Tibial artery (tissue), 4 donors: ENCODE results near the gene PLK5.

Experiments used
- DNase-seq, 2 donors: peaks; one replicate each; pipeline ENCODE4 v3.0.0-alpha.2; 2019
- H3K27ac ChIP-seq, 2 donors: fragments of 200-600 bp; sonication (generic) in 1 of 2; 1 replicate in 1 of 2; 2 replicates in 1 of 2; pipeline ENCODE4 v1.5.1; 2018 to 2019; ENCODE audit warnings: mild to moderate bottlenecking in 1 of 2
- H3K27me3 ChIP-seq, 2 donors: fragments of 200-600 bp; sonication (generic) in 1 of 2; one replicate each; pipeline versions ENCODE4 v1.5.1 to v1.6.0; 2016 to 2019
- H3K36me3 ChIP-seq, 3 donors: fragments of 200-600 bp; sonication (generic) in 2 of 3; one replicate each; pipeline ENCODE4 v1.5.1; 2016 to 2019; ENCODE audit warnings: mild to moderate bottlenecking in 2 of 3
- H3K4me1 ChIP-seq, 4 donors: fragments of 200-600 bp; sonication (generic) in 2 of 4; 1 replicate in 3 of 4; 2 replicates in 1 of 4; pipeline ENCODE4 v1.5.1; 2016 to 2019
- H3K4me3 ChIP-seq, 2 donors: fragments of 200-600 bp; sonication (generic) in 1 of 2; 1 replicate in 1 of 2; 2 replicates in 1 of 2; pipeline ENCODE4 v1.5.1; 2018 to 2019; ENCODE audit warnings: mild to moderate bottlenecking in 2 of 2
- H3K9me3 ChIP-seq, 3 donors: fragments of 200-600 bp; sonication (generic) in 1 of 3; one replicate each; pipeline ENCODE4 v1.5.1; 2016 to 2019
- CTCF ChIP-seq, 2 experiments: fragments of 200-600 bp in 1 of 2; fragments of 450-650 bp in 1 of 2; IDR thresholded peaks; one replicate each; pipeline ENCODE4 v1.5.1; 2017 to 2019; ENCODE audit warnings: antibody characterized with exemption in 2 of 2, mild to moderate bottlenecking in 1 of 2, moderate library complexity in 1 of 2
- intact Hi-C: fragments of 100-400 bp; cut with DNase I; formaldehyde crosslinking; loops from one replicate; pipeline ENCODE4 v1.15.0; 2023; ENCODE audit warnings: low total_unique reads

Gene PLK5

GRCh38 chr19:1490311-1491113, 33.4 kb upstream of the PLK5 start, which contains the start of gene PCSK4:
Gene PCSK4, minus strand, starts transcription at chr19:1490350. Its CDS starts 4 bp downstream, at chr19:1490346.
- TF ChIP-seq CTCF (IDR thresholded peaks at IDR 0.05): no peak
- Histone ChIP-seq H3K36me3 (no peaks in the 10 kb centered on the region), H3K27me3 (peaks cover 0 to 21% of the 10 kb centered on the region in 2 donors), H3K4me1 (peaks cover 0 to 21% (median 16%) of the 10 kb centered on the region in 4 donors), H3K27ac (peak within 1 kb of the TSS; percentile 59 to 62), H3K9me3 (no peaks in the 10 kb centered on the region), H3K4me3 (peak within 1 kb of the TSS; percentile 50 to 63)
- DNase-seq: peak; percentile 98 to 99
- intact Hi-C loops: loop anchor here (5.0 kb wide), 1 partner anchor 253 kb away; the partner anchor contains the start of gene CBARP

- no peak for DNase-seq
- Histone ChIP-seq H3K9me3 (no peaks in the 10 kb centered on the region), H3K4me3 (peak within 1 kb of the TSS; percentile 50 to 63), H3K27ac (peak within 1 kb of the TSS; percentile 59 to 62), H3K4me1 (peaks cover 0 to 21% (median 16%) of the 10 kb centered on the region in 4 donors), H3K36me3 (no peaks in the 10 kb centered on the region), H3K27me3 (peaks cover 0 to 29% of the 10 kb centered on the region in 2 donors)
- intact Hi-C loops: loop anchor here (5.0 kb wide), 1 partner anchor 254 kb away; the partner anchor contains the start of gene CBARP
- TF ChIP-seq CTCF (IDR thresholded peaks at IDR 0.05): no peak
Observed at GRCh38 chr19:1491114-1491848, 32.6 kb upstream of the PLK5 start, which contains the start of gene REEP6. Gene REEP6, plus strand, starts transcription at chr19:1491181. Its CDS starts 89 bp downstream, at chr19:1491270.

GRCh38 chr19:1491849-1492170, 32.1 kb upstream of the PLK5 start:
- intact Hi-C loops: loop anchor here (5.0 kb wide), 1 partner anchor 255 kb away; the partner anchor contains the start of gene CBARP
- Histone ChIP-seq H3K4me3 (no peak overlapping the region), H3K4me1 (peaks cover 0 to 24% (median 16%) of the 10 kb centered on the region in 4 donors), H3K36me3 (no peaks in the 10 kb centered on the region), H3K9me3 (no peaks in the 10 kb centered on the region), H3K27me3 (peaks cover 0 to 34% of the 10 kb centered on the region in 2 donors), H3K27ac (no peak overlapping the region)
- no peak for TF ChIP-seq CTCF (IDR thresholded peaks at IDR 0.05)
- DNase-seq: no peak

GRCh38 chr19:1492474-1493006, 31.3 kb upstream of the PLK5 start:
- H3K4me1 ChIP-seq: peaks cover 0 to 24% (median 16%) of the 10 kb centered on the region in 4 donors
- no peak overlapping the region for H3K27ac ChIP-seq
- no peak for DNase-seq
- peaks cover 0 to 42% of the 10 kb centered on the region in 2 donors for H3K27me3 ChIP-seq
- no peak overlapping the region for H3K4me3 ChIP-seq
- H3K36me3 ChIP-seq: no peaks in the 10 kb centered on the region
- TF ChIP-seq CTCF (IDR thresholded peaks at IDR 0.05): no peak
- no peaks in the 10 kb centered on the region for H3K9me3 ChIP-seq
- intact Hi-C loops: loop anchor here (5.0 kb wide), 1 partner anchor 255 kb away; the partner anchor contains the start of gene CBARP

- intact Hi-C loops: loop anchor here (5.0 kb wide), 1 partner anchor 257 kb away; the partner anchor contains the start of gene CBARP
Observed at GRCh38 chr19:1494115-1494815, 29.6 kb upstream of the PLK5 start.

More at GRCh38 chr19:1494115-1494815, 29.6 kb upstream of the PLK5 start:
- no peak for TF ChIP-seq CTCF (IDR thresholded peaks at IDR 0.05)
- DNase-seq: no peak
- no peak overlapping the region for H3K27ac ChIP-seq
- H3K27me3 ChIP-seq: peaks cover 0 to 50% of the 10 kb centered on the region in 2 donors
- H3K4me3 ChIP-seq: no peak overlapping the region
- H3K4me1 ChIP-seq: peaks cover 0 to 24% (median 16%) of the 10 kb centered on the region in 4 donors
- no peaks in the 10 kb centered on the region for H3K9me3 ChIP-seq
- no peaks in the 10 kb centered on the region for H3K36me3 ChIP-seq
